ENCODE data around the gene SYCE3.
"Not testable (repeated sequence)": the region's sequence is repeated elsewhere in the genome, so short reads cannot be mapped to it uniquely, and the experiment has no call there.

Gene SYCE3

GRCh38 chr22:50548040-50548920, 14.4 kb downstream of the SYCE3 start:
- peak; percentile 50 for DNase-seq

GRCh38 chr22:50547263-50547985, 15.3 kb downstream of the SYCE3 start:
- no peak for DNase-seq

- DNase-seq, result no peak
These were observed 16.1 kb downstream of the SYCE3 start for GRCh38 chr22:50546326-50547262.

GRCh38 chr22:50545522-50546325, 17.0 kb downstream of the SYCE3 start, which contains the start of gene KLHDC7B:
Gene KLHDC7B (plus strand): TSS chr22:50545899. CDS start chr22:50546244, 345 bp downstream.
- DNase-seq, result peak; percentile 21

- DNase-seq, result no peak
These were observed 17.9 kb downstream of the SYCE3 start for GRCh38 chr22:50544746-50545253.

GRCh38 chr22:50544078-50544745, 18.5 kb downstream of the SYCE3 start:
- DNase-seq, result peak; percentile 77

GRCh38 chr22:50542416-50542927, 20.2 kb downstream of the SYCE3 start:
- peak; percentile 16 for DNase-seq

GRCh38 chr22:50541667-50542026, 21.1 kb downstream of the SYCE3 start:
- DNase-seq, result peak; percentile 16

- no peak for DNase-seq
These were observed 22.3 kb downstream of the SYCE3 start for GRCh38 chr22:50540381-50540780.

- DNase-seq, result no peak
These were observed 25.0 kb downstream of the SYCE3 start for GRCh38 chr22:50537765-50538164.

- DNase-seq, result no peak
These were observed 26.5 kb downstream of the SYCE3 start for GRCh38 chr22:50536226-50536625.

GRCh38 chr22:50535113-50535512, 27.6 kb downstream of the SYCE3 start:
- DNase-seq, result no peak

- DNase-seq, result not testable (repeated sequence)
These were observed 28.6 kb downstream of the SYCE3 start for GRCh38 chr22:50533856-50534711.

- no peak for DNase-seq
These were observed 29.6 kb downstream of the SYCE3 start for GRCh38 chr22:50532824-50533796.

GRCh38 chr22:50531962-50532674, 30.6 kb downstream of the SYCE3 start:
- no peak for DNase-seq

- peak; percentile 69 for DNase-seq
These were observed 31.2 kb downstream of the SYCE3 start for GRCh38 chr22:50531546-50531961.

GRCh38 chr22:50530877-50531545, 31.7 kb downstream of the SYCE3 start:
- peak; percentile 85 for DNase-seq

- no peak for DNase-seq
These were observed 32.2 kb downstream of the SYCE3 start for GRCh38 chr22:50530580-50530876.

Data from stimulated activated naive CD4-positive, alpha-beta T cell treated with Interleukin-2 at 50 U/mL for 16 hours (primary cell).